Measurements from ENCODE around the gene DPPA2. TPM values are rescaled to one million over a fixed set of nuclear protein-coding genes. Genes with fewer than 3 reads are reported as not detected.

Gene DPPA2
- total RNA-seq, 2 experiments from 2014 or later = not detected

- Mint-ChIP-seq H3K27ac (no peak overlapping the region), H3K4me3 (no peak overlapping the region), H3K4me1 (peaks cover 3% of the 10 kb centered on the region), H3K36me3 (ENCODE audit: low read depth) (no peaks in the 10 kb centered on the region), H3K9me3 (no peaks in the 10 kb centered on the region), H3K27me3 (peaks cover 18% of the 10 kb centered on the region)
- POLR2A ChIA-PET = no interaction called here
- DNase-seq = no peak
- CTCF ChIA-PET = no interaction called here
Measured at GRCh38 chr3:109338322-109338721, 22.0 kb upstream of the DPPA2 start.

DNA sequence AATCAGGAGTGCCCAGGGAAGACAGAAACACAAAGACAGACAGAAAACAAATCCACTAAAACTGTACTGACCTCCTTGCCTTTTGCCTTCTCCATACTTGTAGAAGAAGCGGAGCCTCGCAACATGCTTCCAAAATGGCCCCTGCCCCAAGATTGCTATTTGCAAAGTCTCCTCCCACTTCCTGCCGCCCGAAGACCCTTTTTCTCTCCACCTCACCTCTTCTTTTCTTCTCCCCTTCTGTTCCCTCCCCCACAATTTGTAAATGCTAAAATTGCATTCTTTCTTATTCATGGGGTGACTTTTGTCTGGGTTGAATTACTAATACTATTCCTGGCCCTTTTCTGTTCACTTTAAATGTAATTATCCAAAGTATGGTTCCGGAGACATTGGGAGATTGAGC is 21.1 kb upstream of the DPPA2 start, which contains the start of gene DPPA4:
DPPA4 (minus strand) TSS at position 154 of the 400 bp plus-strand sequence; CDS start at position 125, 29 bp downstream.
- Mint-ChIP-seq H3K27me3 (peaks cover 18% of the 10 kb centered on the region), H3K9me3 (no peaks in the 10 kb centered on the region), H3K4me3 (peak within 1 kb of the TSS; percentile 14), H3K36me3 (ENCODE audit: low read depth) (no peaks in the 10 kb centered on the region), H3K27ac (no peak within 1 kb of the TSS), H3K4me1 (peaks cover 3% of the 10 kb centered on the region)
- no peak for DNase-seq
- CTCF ChIA-PET = no interaction called here
- POLR2A ChIA-PET = no interaction called here

GRCh38 chr3:109336291-109336861 is 20.1 kb upstream of the DPPA2 start:
- H3K4me3 Mint-ChIP-seq = peak overlapping the region; percentile 14
- POLR2A ChIA-PET = no interaction called here
- H3K27ac Mint-ChIP-seq = no peak overlapping the region
- H3K4me1 Mint-ChIP-seq = peaks cover 3% of the 10 kb centered on the region
- no peak for DNase-seq
- no peaks in the 10 kb centered on the region for H3K36me3 Mint-ChIP-seq (ENCODE audit: low read depth)
- H3K9me3 Mint-ChIP-seq = no peaks in the 10 kb centered on the region
- CTCF ChIA-PET = no interaction called here
- peaks cover 18% of the 10 kb centered on the region for H3K27me3 Mint-ChIP-seq

- Mint-ChIP-seq H3K36me3 (ENCODE audit: low read depth) (no peaks in the 10 kb centered on the region), H3K9me3 (no peaks in the 10 kb centered on the region), H3K27me3 (peaks cover 18% of the 10 kb centered on the region), H3K4me1 (peaks cover 3% of the 10 kb centered on the region), H3K27ac (no peak overlapping the region), H3K4me3 (no peak overlapping the region)
- ChIA-PET POLR2A (no interaction called here), CTCF (no interaction called here)
- no peak for DNase-seq
Measured at GRCh38 chr3:109334572-109334971, 18.3 kb upstream of the DPPA2 start.

- no peaks in the 10 kb centered on the region for H3K36me3 Mint-ChIP-seq (ENCODE audit: low read depth)
- no peak overlapping the region for H3K4me3 Mint-ChIP-seq
- H3K27me3 Mint-ChIP-seq = peaks cover 7% of the 10 kb centered on the region
- H3K4me1 Mint-ChIP-seq = peaks cover 3% of the 10 kb centered on the region
- H3K27ac Mint-ChIP-seq = no peak overlapping the region
- no peaks in the 10 kb centered on the region for H3K9me3 Mint-ChIP-seq
- DNase-seq = no peak
- ChIA-PET CTCF (no interaction called here), POLR2A (no interaction called here)
Measured at GRCh38 chr3:109331692-109332091, 15.4 kb upstream of the DPPA2 start.

GRCh38 chr3:109330405-109330804 is 14.1 kb upstream of the DPPA2 start:
- ChIA-PET POLR2A (no interaction called here), CTCF (no interaction called here)
- H3K4me3 Mint-ChIP-seq = no peak overlapping the region
- H3K27me3 Mint-ChIP-seq = peaks cover 3% of the 10 kb centered on the region
- no peaks in the 10 kb centered on the region for H3K36me3 Mint-ChIP-seq (ENCODE audit: low read depth)
- H3K4me1 Mint-ChIP-seq = no peaks in the 10 kb centered on the region
- H3K9me3 Mint-ChIP-seq = no peaks in the 10 kb centered on the region
- H3K27ac Mint-ChIP-seq = no peak overlapping the region
- no peak for DNase-seq

- CTCF ChIA-PET = no interaction called here
- Mint-ChIP-seq H3K27ac (no peak overlapping the region), H3K27me3 (no peaks in the 10 kb centered on the region)
Measured at GRCh38 chr3:109328202-109328601, 11.9 kb upstream of the DPPA2 start.

DNA sequence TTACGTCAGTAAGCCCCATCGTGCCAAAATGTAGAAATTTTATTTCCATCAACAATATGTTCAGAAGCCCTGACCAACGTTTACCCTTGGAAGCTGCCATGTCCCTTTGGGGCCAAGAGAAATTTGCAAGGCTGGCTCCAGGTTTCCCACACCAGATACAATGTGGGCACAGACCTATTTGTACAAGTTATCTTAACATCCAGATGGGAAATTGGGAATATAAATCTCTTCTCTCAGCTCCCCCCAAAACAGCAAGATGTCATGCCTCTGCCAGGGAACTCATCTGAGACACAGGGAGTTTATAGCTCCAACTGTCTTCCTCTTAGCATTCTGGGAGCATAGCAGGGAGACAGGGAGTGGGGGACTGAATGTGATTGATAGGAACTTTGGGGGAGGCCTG is 9.3 kb upstream of the DPPA2 start:
- Mint-ChIP-seq H3K36me3 (ENCODE audit: low read depth) (no peaks in the 10 kb centered on the region), H3K4me3 (no peak overlapping the region), H3K4me1 (no peaks in the 10 kb centered on the region), H3K27me3 (no peaks in the 10 kb centered on the region), H3K27ac (no peak overlapping the region), H3K9me3 (no peaks in the 10 kb centered on the region)
- ChIA-PET POLR2A (no interaction called here), CTCF (no interaction called here)
- no peak for DNase-seq

More at GRCh38 chr3:109328202-109328601, 11.9 kb upstream of the DPPA2 start:
- POLR2A ChIA-PET = no interaction called here
- DNase-seq = no peak
- Mint-ChIP-seq H3K9me3 (no peaks in the 10 kb centered on the region), H3K4me3 (no peak overlapping the region), H3K4me1 (no peaks in the 10 kb centered on the region), H3K36me3 (ENCODE audit: low read depth) (no peaks in the 10 kb centered on the region)

GRCh38 chr3:109325109-109325508 is 8.8 kb upstream of the DPPA2 start:
- Mint-ChIP-seq H3K36me3 (ENCODE audit: low read depth) (no peaks in the 10 kb centered on the region), H3K4me1 (no peaks in the 10 kb centered on the region), H3K4me3 (no peak overlapping the region), H3K9me3 (no peaks in the 10 kb centered on the region), H3K27me3 (no peaks in the 10 kb centered on the region), H3K27ac (no peak overlapping the region)
- ChIA-PET CTCF (no interaction called here), POLR2A (no interaction called here)
- DNase-seq = no peak

GRCh38 chr3:109313061-109313460 is 3.3 kb downstream of the DPPA2 start:
- Mint-ChIP-seq H3K27me3 (no peaks in the 10 kb centered on the region), H3K27ac (no peak overlapping the region), H3K36me3 (ENCODE audit: low read depth) (no peaks in the 10 kb centered on the region), H3K9me3 (no peaks in the 10 kb centered on the region), H3K4me3 (no peak overlapping the region), H3K4me1 (no peaks in the 10 kb centered on the region)
- ChIA-PET CTCF (no interaction called here), POLR2A (no interaction called here)
- no peak for DNase-seq

DNA sequence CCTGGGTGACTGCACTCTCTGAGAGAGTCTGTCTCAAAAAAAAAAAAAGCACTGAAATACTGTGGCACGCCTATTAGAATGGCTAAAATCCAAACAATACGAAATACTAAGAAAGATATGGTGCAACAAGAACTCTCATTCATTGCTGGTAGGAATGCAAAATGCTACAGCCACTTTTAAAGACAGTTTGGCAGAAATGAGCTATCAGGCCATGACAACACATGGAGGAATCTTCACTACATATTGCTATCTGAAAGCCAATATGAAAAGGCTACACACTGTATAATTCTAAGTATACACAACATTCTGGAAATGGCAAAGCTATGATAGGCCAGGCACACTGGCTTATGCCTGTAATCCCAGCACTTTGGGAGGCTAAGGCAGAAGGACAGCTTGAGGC is 18.8 kb downstream of the DPPA2 start:
- Mint-ChIP-seq H3K27ac (no peak overlapping the region), H3K36me3 (ENCODE audit: low read depth) (no peaks in the 10 kb centered on the region), H3K4me3 (no peak overlapping the region), H3K4me1 (no peaks in the 10 kb centered on the region), H3K27me3 (no peaks in the 10 kb centered on the region), H3K9me3 (no peaks in the 10 kb centered on the region)
- POLR2A ChIA-PET = no interaction called here
- DNase-seq = no peak
- CTCF ChIA-PET = no interaction called here

- Mint-ChIP-seq H3K27ac (no peak overlapping the region), H3K36me3 (ENCODE audit: low read depth) (no peaks in the 10 kb centered on the region), H3K27me3 (no peaks in the 10 kb centered on the region), H3K4me3 (no peak overlapping the region), H3K4me1 (no peaks in the 10 kb centered on the region), H3K9me3 (no peaks in the 10 kb centered on the region)
- ChIA-PET POLR2A (no interaction called here), CTCF (interaction anchor here (0.9 kb wide), 1 partner anchor 10 kb away, joined by 4 read pairs; no protein-coding TSS in a partner anchor)
- DNase-seq = no peak
Measured at GRCh38 chr3:109284071-109284470, 32.2 kb downstream of the DPPA2 start.

- ChIA-PET POLR2A (no interaction called here), CTCF (no interaction called here)
- H3K27me3 Mint-ChIP-seq = no peaks in the 10 kb centered on the region
Measured at GRCh38 chr3:109278546-109278945, 37.8 kb downstream of the DPPA2 start.

GRCh38 chr3:109278141-109278540 is 38.2 kb downstream of the DPPA2 start:
- H3K36me3 Mint-ChIP-seq (ENCODE audit: low read depth) = no peaks in the 10 kb centered on the region
- no peak overlapping the region for H3K4me3 Mint-ChIP-seq
- ChIA-PET POLR2A (no interaction called here), CTCF (no interaction called here)
- no peaks in the 10 kb centered on the region for H3K9me3 Mint-ChIP-seq
- no peaks in the 10 kb centered on the region for H3K4me1 Mint-ChIP-seq
- no peak for DNase-seq
- no peak overlapping the region for H3K27ac Mint-ChIP-seq
- H3K27me3 Mint-ChIP-seq = no peaks in the 10 kb centered on the region

More at GRCh38 chr3:109278546-109278945, 37.8 kb downstream of the DPPA2 start:
- Mint-ChIP-seq H3K4me3 (no peak overlapping the region), H3K9me3 (no peaks in the 10 kb centered on the region), H3K4me1 (no peaks in the 10 kb centered on the region), H3K36me3 (ENCODE audit: low read depth) (no peaks in the 10 kb centered on the region), H3K27ac (no peak overlapping the region)
- no peak for DNase-seq
